ENCODE results near the gene RGS19.

RGS19 gene

DNA sequence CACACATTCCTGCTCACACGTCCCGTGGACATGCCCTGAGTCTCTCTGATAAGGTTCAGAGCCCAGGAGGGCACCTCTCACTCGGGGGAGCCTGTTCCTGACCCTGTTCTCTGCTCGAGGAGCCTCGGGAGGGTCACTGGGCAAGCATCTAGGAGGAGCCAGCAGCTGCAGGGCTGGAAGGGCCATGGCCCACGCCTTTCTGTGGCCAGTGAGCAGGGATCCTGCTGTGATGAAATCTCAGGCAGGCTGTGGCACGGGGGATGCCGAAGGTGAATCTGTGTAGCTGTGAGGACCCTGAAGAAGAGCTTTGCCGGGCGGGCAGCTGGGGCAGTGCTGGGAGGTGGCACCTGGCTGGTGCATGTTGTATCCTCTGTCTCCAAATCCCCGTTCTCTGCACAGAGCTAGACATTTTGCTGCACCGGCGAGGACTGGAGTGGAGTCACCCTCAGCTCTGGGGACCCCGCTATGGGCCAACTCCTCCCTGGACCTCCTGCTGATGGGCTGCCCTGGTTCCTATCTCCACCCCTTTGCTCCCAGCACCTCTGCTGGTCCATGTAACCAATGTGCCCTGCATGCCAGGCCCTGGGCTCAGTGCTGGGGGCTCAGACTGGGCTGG is 35.1 kb upstream of the RGS19 start:
- Histone ChIP-seq H3K4me1 (ENCODE audit: control insufficient read depth, insufficient read depth, low read length) (no peaks in the 10 kb centered on the region), H3K36me3 (ENCODE audit: insufficient read depth, low read length) (no peaks in the 10 kb centered on the region), H3K27me3 (ENCODE audit: control insufficient read depth, insufficient read depth, low read length) (peaks cover 56% of the 10 kb centered on the region), H3K9me3 (replicated peaks; ENCODE audit: low read length) (no peaks in the 10 kb centered on the region), H3K4me3 (ENCODE audit: low read length) (no peak overlapping the region), H3K4me2 (ENCODE audit: low read length) (no peak overlapping the region), H3K9ac (ENCODE audit: low read depth, low read length) (no peak overlapping the region)

DNA sequence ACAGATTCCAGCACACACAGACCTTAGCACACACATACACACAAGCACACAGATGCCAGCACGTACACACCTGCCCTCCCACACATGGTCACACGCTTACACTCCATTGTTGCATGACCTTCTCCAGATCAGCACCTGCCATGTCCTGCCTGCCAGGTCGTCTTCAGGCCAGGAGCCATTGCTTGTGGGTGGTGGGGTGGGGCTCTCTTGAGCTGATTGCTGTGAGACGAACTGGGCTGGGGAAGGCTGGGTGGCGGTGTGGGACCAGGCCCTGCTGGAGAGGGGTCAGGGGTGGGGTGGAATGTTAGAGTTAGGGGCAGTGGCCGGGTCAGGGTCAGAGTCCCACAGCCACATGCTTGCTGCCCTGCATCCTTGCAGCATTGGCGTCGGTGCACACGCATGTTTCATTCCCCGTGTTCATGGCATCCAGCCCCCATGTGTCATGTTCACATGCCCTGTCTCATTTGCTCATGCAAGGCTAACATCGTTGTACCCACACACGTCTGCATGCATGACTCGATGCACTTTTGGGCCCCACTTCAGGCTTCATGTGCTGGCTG is 34.6 kb upstream of the RGS19 start:
- H3K4me3 ChIP-seq (ENCODE audit: low read length), result no peak overlapping the region
- H3K4me2 ChIP-seq (ENCODE audit: low read length), result no peak overlapping the region
- H3K9me3 ChIP-seq (replicated peaks; ENCODE audit: low read length), result no peaks in the 10 kb centered on the region
- H3K9ac ChIP-seq (ENCODE audit: low read depth, low read length), result no peak overlapping the region
- H3K36me3 ChIP-seq (ENCODE audit: insufficient read depth, low read length), result no peaks in the 10 kb centered on the region
- H3K4me1 ChIP-seq (ENCODE audit: control insufficient read depth, insufficient read depth, low read length), result no peaks in the 10 kb centered on the region
- peaks cover 62% of the 10 kb centered on the region for H3K27me3 ChIP-seq (ENCODE audit: control insufficient read depth, insufficient read depth, low read length)

DNA sequence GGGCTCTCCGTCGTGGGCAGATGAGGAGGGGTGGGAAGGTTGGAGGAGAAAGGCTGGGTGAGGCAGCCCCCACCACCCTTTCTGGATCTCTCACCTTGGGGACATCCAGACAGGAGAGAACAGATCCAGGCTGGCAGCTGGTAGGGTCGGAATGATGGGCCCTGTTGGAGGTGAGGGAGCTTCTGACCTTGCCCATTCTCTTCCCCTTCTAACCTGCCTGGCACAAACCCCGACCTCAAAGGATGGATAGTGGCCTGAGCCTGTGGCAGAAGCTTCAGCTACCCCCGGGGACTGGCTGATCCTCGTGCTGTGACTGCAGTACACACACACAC is 34.1 kb upstream of the RGS19 start:
- Histone ChIP-seq H3K4me2 (ENCODE audit: low read length) (no peak overlapping the region), H3K36me3 (ENCODE audit: insufficient read depth, low read length) (no peaks in the 10 kb centered on the region), H3K9me3 (replicated peaks; ENCODE audit: low read length) (no peaks in the 10 kb centered on the region), H3K27me3 (ENCODE audit: control insufficient read depth, insufficient read depth, low read length) (peaks cover 63% of the 10 kb centered on the region), H3K4me1 (ENCODE audit: control insufficient read depth, insufficient read depth, low read length) (no peaks in the 10 kb centered on the region), H3K4me3 (ENCODE audit: low read length) (no peak overlapping the region), H3K9ac (ENCODE audit: low read depth, low read length) (no peak overlapping the region)

DNA sequence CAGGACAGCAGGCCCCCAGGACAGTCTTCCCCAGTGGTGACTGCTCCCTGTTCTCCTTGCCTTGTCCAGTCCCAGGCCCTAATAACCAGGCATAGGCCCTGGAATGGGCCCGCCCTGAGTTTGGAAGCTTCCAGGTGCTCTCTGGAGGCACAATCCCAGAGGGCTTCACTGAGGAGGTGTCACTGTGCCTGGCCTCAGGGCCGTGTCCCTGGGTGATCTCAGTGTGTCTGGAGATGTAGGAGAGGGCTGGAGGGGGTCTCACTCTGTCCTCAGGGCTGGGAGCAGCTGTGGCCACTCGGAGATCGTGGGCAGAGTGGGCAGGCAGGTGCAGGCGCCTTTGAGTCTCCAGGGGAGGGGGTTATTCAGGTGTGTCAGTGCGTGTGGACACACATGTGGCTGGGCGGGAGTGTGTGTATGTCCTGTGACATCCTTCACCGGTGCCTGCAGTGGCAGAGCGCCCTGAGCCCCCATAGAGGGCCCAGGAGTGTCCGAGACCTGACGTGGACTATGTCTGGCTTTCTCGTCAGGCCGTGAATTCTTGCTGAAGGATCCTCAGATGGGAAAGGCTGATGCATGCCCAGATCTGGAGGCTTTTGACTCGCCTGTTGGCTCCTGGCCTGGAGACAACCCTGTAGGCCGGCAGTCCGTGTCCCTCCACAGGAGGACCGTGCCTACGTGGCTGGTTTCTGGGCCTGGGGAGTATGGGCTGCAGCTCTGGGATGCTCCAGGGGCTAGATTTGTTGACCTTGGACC is 33.5 kb upstream of the RGS19 start:
- H3K9ac ChIP-seq (ENCODE audit: low read depth, low read length), result no peak overlapping the region
- H3K4me3 ChIP-seq (ENCODE audit: low read length), result no peak overlapping the region
- no peaks in the 10 kb centered on the region for H3K4me1 ChIP-seq (ENCODE audit: control insufficient read depth, insufficient read depth, low read length)
- H3K9me3 ChIP-seq (replicated peaks; ENCODE audit: low read length), result no peaks in the 10 kb centered on the region
- no peaks in the 10 kb centered on the region for H3K36me3 ChIP-seq (ENCODE audit: insufficient read depth, low read length)
- peaks cover 68% of the 10 kb centered on the region for H3K27me3 ChIP-seq (ENCODE audit: control insufficient read depth, insufficient read depth, low read length)
- H3K4me2 ChIP-seq (ENCODE audit: low read length), result no peak overlapping the region

- Histone ChIP-seq H3K27me3 (ENCODE audit: control insufficient read depth, insufficient read depth, low read length) (peaks cover 75% of the 10 kb centered on the region), H3K4me1 (ENCODE audit: control insufficient read depth, insufficient read depth, low read length) (no peaks in the 10 kb centered on the region), H3K9ac (ENCODE audit: low read depth, low read length) (no peak overlapping the region), H3K4me2 (ENCODE audit: low read length) (no peak overlapping the region), H3K36me3 (ENCODE audit: insufficient read depth, low read length) (no peaks in the 10 kb centered on the region), H3K4me3 (ENCODE audit: low read length) (no peak overlapping the region), H3K9me3 (replicated peaks; ENCODE audit: low read length) (no peaks in the 10 kb centered on the region)
Measured at GRCh38 chr20:64111841-64112641, 32.7 kb upstream of the RGS19 start.

DNA sequence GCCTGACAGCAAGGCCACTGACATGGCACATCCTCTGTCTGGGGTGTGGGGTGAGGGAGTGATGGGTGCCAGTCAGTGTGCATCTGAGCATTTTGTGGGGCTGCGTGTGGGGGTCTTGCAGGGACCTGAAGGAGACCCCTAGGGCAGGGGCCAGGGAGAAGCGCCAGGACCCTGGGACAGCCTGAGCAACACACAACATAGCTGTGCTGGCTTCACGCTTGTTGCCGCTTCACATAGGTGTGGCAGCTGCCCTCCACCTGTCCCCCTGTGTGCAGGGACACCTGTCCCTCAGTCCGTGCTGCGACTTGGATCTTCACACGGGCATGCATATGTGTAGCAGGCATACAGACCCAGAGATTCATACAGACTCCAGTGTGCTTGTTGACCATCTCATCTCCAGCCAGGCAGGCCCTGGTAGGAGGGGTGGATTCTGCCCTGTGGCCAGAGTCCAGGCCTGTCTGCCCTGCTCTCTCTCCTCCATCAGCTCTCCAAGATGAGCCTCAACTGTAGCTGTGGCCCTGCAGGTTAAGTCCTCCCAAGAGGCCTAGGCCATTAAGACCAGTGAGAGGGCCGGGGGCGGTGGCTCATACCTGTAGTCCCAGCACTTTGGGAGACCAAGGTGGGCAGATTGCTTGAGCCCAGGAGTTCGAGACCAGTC is 31.2 kb upstream of the RGS19 start:
- Histone ChIP-seq H3K4me2 (ENCODE audit: low read length) (no peak overlapping the region), H3K9me3 (replicated peaks; ENCODE audit: low read length) (no peaks in the 10 kb centered on the region), H3K4me1 (ENCODE audit: control insufficient read depth, insufficient read depth, low read length) (no peaks in the 10 kb centered on the region), H3K9ac (ENCODE audit: low read depth, low read length) (no peak overlapping the region), H3K36me3 (ENCODE audit: insufficient read depth, low read length) (no peaks in the 10 kb centered on the region), H3K27me3 (ENCODE audit: control insufficient read depth, insufficient read depth, low read length) (peaks cover 61% of the 10 kb centered on the region), H3K4me3 (ENCODE audit: low read length) (no peak overlapping the region)

DNA sequence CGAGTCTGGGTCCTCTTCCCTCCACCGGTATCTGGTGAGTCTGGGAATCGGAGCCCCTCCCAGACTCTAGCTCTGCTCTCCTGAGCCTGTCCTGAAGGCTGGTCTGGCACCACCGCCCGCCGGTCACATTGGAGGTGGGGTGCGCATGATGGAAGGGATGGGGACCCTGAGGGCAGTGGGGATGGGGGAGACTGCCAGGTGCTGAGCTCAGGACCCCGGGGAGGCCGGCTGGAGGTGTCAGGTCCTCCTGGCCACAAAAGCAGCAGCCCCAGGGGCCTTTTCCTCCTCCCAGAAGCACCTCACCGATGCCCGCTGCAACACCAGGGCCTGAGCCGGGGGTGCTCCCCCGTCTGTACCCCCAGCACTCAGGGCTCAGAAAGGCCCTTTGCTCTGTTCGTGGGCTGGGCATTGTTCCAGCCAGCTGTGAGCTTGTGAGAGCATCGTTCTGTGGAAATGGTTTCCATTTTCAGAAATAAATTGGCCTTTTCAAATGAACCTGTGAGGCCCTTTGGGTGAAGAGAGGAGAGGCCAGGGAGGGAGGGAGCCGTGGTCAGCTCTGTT is 30.6 kb upstream of the RGS19 start:
- Histone ChIP-seq H3K4me3 (ENCODE audit: low read length) (no peak overlapping the region), H3K36me3 (ENCODE audit: insufficient read depth, low read length) (no peaks in the 10 kb centered on the region), H3K9me3 (replicated peaks; ENCODE audit: low read length) (no peaks in the 10 kb centered on the region), H3K4me2 (ENCODE audit: low read length) (no peak overlapping the region), H3K27me3 (ENCODE audit: control insufficient read depth, insufficient read depth, low read length) (peaks cover 55% of the 10 kb centered on the region), H3K4me1 (ENCODE audit: control insufficient read depth, insufficient read depth, low read length) (no peaks in the 10 kb centered on the region), H3K9ac (ENCODE audit: low read depth, low read length) (no peak overlapping the region)

GRCh38 chr20:64108731-64109681 is 29.7 kb upstream of the RGS19 start:
- H3K36me3 ChIP-seq (ENCODE audit: insufficient read depth, low read length), result no peaks in the 10 kb centered on the region
- H3K9ac ChIP-seq (ENCODE audit: low read depth, low read length), result no peak overlapping the region
- H3K4me2 ChIP-seq (ENCODE audit: low read length), result no peak overlapping the region
- no peak overlapping the region for H3K4me3 ChIP-seq (ENCODE audit: low read length)
- H3K4me1 ChIP-seq (ENCODE audit: control insufficient read depth, insufficient read depth, low read length), result no peaks in the 10 kb centered on the region
- H3K9me3 ChIP-seq (replicated peaks; ENCODE audit: low read length), result no peaks in the 10 kb centered on the region
- H3K27me3 ChIP-seq (ENCODE audit: control insufficient read depth, insufficient read depth, low read length), result peaks cover 49% of the 10 kb centered on the region

DNA sequence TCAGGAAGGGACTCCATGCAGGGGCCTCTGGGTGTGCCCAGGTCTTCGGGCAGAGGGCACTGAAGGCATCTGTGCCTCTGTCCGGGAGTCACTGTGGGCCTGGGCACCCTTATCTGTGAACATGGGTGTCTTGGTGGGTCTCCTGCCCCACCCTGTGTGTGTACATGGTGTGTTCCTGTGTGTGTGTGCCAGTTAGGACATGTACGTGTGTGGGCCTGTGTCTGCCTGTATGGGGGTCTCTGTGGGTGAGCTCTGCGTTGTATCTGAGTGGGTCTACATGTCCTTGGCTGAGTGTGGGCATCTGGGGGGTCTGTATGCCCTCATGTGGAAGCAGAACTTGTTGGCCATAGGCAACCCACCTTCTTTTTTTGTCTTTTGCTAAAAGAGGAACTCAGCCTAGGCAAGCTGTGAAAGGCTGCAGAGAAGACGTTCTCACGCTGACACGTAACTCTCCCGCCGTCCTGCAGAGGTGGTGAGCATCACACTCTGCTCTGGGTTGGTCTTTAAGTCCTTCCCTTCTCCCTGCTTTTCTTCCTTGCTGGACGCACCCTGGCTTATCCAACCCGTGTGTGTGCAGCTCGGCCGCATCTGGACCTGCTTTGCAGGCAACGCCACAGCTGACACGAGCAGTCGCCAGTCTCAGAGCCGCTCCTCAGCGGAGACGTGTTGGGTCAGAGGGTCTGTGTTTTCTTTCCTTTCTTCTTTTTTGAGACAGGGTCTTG is 28.6 kb upstream of the RGS19 start:
- Histone ChIP-seq H3K9me3 (replicated peaks; ENCODE audit: low read length) (no peaks in the 10 kb centered on the region), H3K27me3 (ENCODE audit: control insufficient read depth, insufficient read depth, low read length) (peaks cover 49% of the 10 kb centered on the region), H3K4me3 (ENCODE audit: low read length) (no peak overlapping the region), H3K9ac (ENCODE audit: low read depth, low read length) (no peak overlapping the region), H3K36me3 (ENCODE audit: insufficient read depth, low read length) (no peaks in the 10 kb centered on the region), H3K4me2 (ENCODE audit: low read length) (no peak overlapping the region), H3K4me1 (ENCODE audit: control insufficient read depth, insufficient read depth, low read length) (no peaks in the 10 kb centered on the region)

All from skeletal muscle satellite cell (primary cell).